ENCODE data around the gene CREB5. TPM values are rescaled to one million over a fixed set of nuclear protein-coding genes. Genes with fewer than 3 reads are reported as not detected.
A peak's percentile ranks its signal among the peaks of the same experiment; 100 is the strongest.

The CREB5 gene
- total and polyA plus RNA-seq, 8 donors: 2.5 to 11.5 (median 3.6) TPM

GRCh38 chr7:28804990-28805389 is 392.7 kb downstream of the CREB5 start:
- Histone ChIP-seq H3K9me3 (no peaks in the 10 kb centered on the region), H3K4me1 (no peaks in the 10 kb centered on the region), H3K27ac (no peak overlapping the region), H3K4me3 (no peak overlapping the region), H3K27me3 (no peaks in the 10 kb centered on the region), H3K36me3 (no peaks in the 10 kb centered on the region)
- intact Hi-C loops (cut with DNase I): no loop called here
- no peak for DNase-seq
- no peak for ATAC-seq
- no peak for TF ChIP-seq CTCF (IDR thresholded peaks at IDR 0.05)
- 81 to 84% methylated on average over 4 of the region's 4 CpGs for WGBS, 2 donors
- no peak for FAIRE-seq

GRCh38 chr7:28806841-28807240 is 394.5 kb downstream of the CREB5 start:
- FAIRE-seq (no peak), ATAC-seq (no peak), DNase-seq (no peak)
- Histone ChIP-seq H3K27me3 (no peaks in the 10 kb centered on the region), H3K9me3 (no peaks in the 10 kb centered on the region), H3K4me1 (no peaks in the 10 kb centered on the region), H3K27ac (no peak overlapping the region), H3K4me3 (no peak overlapping the region), H3K36me3 (no peaks in the 10 kb centered on the region)
- 80 to 85% methylated on average over 7 of the region's 7 CpGs for WGBS, 2 donors
- intact Hi-C loops (cut with DNase I): no loop called here
- TF ChIP-seq CTCF (IDR thresholded peaks at IDR 0.05): no peak

- WGBS, 2 donors: 96 to 97% methylated on average over 6 of the region's 6 CpGs
- TF ChIP-seq CTCF (IDR thresholded peaks at IDR 0.05): no peak
- H3K27ac ChIP-seq: no peak overlapping the region
- H3K27me3 ChIP-seq: no peaks in the 10 kb centered on the region
- intact Hi-C loops (cut with DNase I): no loop called here
- no peaks in the 10 kb centered on the region for H3K36me3 ChIP-seq
- H3K4me1 ChIP-seq: no peaks in the 10 kb centered on the region
- DNase-seq: no peak
- no peak for FAIRE-seq
- no peak for ATAC-seq
- no peaks in the 10 kb centered on the region for H3K9me3 ChIP-seq
- no peak overlapping the region for H3K4me3 ChIP-seq
Measured at GRCh38 chr7:28807396-28807994, 395.2 kb downstream of the CREB5 start.

GRCh38 chr7:28808796-28809533 is 396.6 kb downstream of the CREB5 start:
- ATAC-seq (peak in 1 of 4 donors; percentile 56), FAIRE-seq (no peak), DNase-seq (no peak)
- Histone ChIP-seq H3K9me3 (no peaks in the 10 kb centered on the region), H3K36me3 (no peaks in the 10 kb centered on the region), H3K27me3 (no peaks in the 10 kb centered on the region), H3K4me3 (no peak overlapping the region), H3K27ac (no peak overlapping the region), H3K4me1 (no peaks in the 10 kb centered on the region)
- intact Hi-C loops (cut with DNase I): no loop called here
- 76 to 79% methylated on average over 23 of the region's 23 CpGs for WGBS, 2 donors
- no peak for TF ChIP-seq CTCF (IDR thresholded peaks at IDR 0.05)

- WGBS, 2 donors: 91 to 95% methylated on average over 3 of the region's 3 CpGs
- H3K4me1 ChIP-seq: no peaks in the 10 kb centered on the region
- FAIRE-seq (no peak), DNase-seq (no peak), ATAC-seq (no peak)
- H3K36me3 ChIP-seq: no peaks in the 10 kb centered on the region
- no peaks in the 10 kb centered on the region for H3K27me3 ChIP-seq
- no peak for TF ChIP-seq CTCF (IDR thresholded peaks at IDR 0.05)
- H3K27ac ChIP-seq: no peak overlapping the region
- intact Hi-C loops (cut with DNase I): no loop called here
- no peak overlapping the region for H3K4me3 ChIP-seq
- no peaks in the 10 kb centered on the region for H3K9me3 ChIP-seq
Measured at GRCh38 chr7:28811008-28811407, 398.7 kb downstream of the CREB5 start.

All from pancreas (tissue), 10 donors.